Stimulated activated CD4-positive, alpha-beta T cell treated with anti-CD3 and anti-CD28 coated beads, Interleukin-2, amount 100 ng/mL, for 48 hours (primary cell): ENCODE measurements around the gene VSIR.

Experiments used
- DNase-seq, 2 donors: peaks; one replicate each; pipeline ENCODE4 v3.0.0-alpha.2; 2020

The VSIR gene

GRCh38 chr10:71746344-71747037 lies 26.8 kb downstream of the VSIR start:
- no peak for DNase-seq

- no peak for DNase-seq
Measured at GRCh38 chr10:71745664-71746250, 27.6 kb downstream of the VSIR start.

- no peak for DNase-seq
Measured at GRCh38 chr10:71744897-71745663, 28.2 kb downstream of the VSIR start.

- no peak for DNase-seq
Measured at GRCh38 chr10:71743866-71744265, 29.5 kb downstream of the VSIR start.

GRCh38 chr10:71743089-71743838 lies 30.1 kb downstream of the VSIR start:
- DNase-seq, result no peak

GRCh38 chr10:71742301-71743088 lies 30.8 kb downstream of the VSIR start:
- no peak for DNase-seq

GRCh38 chr10:71741671-71742070 lies 31.6 kb downstream of the VSIR start:
- DNase-seq, result no peak

GRCh38 chr10:71741029-71741428 lies 32.3 kb downstream of the VSIR start:
- no peak for DNase-seq

GRCh38 chr10:71740069-71740653 lies 33.2 kb downstream of the VSIR start:
- no peak for DNase-seq

GRCh38 chr10:71739358-71739900 lies 33.9 kb downstream of the VSIR start:
- DNase-seq, result no peak

- DNase-seq, result no peak
Measured at GRCh38 chr10:71737834-71738197, 35.5 kb downstream of the VSIR start.

- DNase-seq, result no peak
Measured at GRCh38 chr10:71737001-71737833, 36.1 kb downstream of the VSIR start.

- DNase-seq, result no peak
Measured at GRCh38 chr10:71736570-71736952, 36.8 kb downstream of the VSIR start.

- no peak for DNase-seq
Measured at GRCh38 chr10:71735709-71736569, 37.4 kb downstream of the VSIR start.

GRCh38 chr10:71734797-71735196 lies 38.5 kb downstream of the VSIR start:
- no peak for DNase-seq

- DNase-seq, result no peak
Measured at GRCh38 chr10:71731791-71732190, 41.5 kb downstream of the VSIR start.

- DNase-seq, result no peak
Measured at GRCh38 chr10:71729161-71729636, 44.1 kb downstream of the VSIR start.

- no peak for DNase-seq
Measured at GRCh38 chr10:71727738-71728737, 45.3 kb downstream of the VSIR start.
